HG02642 (cell line): ENCODE results near the gene CYP19A1.

Source experiments
- ATAC-seq: cut with Tn5 transposase; IDR thresholded peaks from one replicate; pipeline ENCODE4 v1.9.1; 2021; ENCODE audit warnings: mild to moderate bottlenecking; ENCODE audit not compliant: unreplicated experiment, poor library complexity

The CYP19A1 gene

DNA sequence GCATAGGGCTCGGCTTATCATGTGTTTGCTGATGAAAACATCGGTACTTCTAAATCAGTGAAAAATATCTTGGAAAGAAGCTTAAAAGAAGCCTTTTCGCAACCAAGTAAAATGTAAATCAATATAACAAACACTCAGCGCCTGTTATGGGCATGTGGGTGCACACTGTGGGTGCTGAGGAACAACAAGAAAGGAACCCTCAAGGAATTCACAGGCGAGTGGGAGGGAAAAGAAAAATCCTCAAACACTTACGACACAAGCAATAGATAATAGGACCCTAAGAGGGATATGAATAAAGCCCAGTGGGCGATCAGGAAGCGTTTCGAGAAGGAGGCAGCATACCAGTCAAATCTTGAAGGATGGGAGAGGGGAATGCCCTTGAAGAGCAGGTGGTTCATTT, 25.0 kb upstream of the CYP19A1 start:
- no peak for ATAC-seq

DNA sequence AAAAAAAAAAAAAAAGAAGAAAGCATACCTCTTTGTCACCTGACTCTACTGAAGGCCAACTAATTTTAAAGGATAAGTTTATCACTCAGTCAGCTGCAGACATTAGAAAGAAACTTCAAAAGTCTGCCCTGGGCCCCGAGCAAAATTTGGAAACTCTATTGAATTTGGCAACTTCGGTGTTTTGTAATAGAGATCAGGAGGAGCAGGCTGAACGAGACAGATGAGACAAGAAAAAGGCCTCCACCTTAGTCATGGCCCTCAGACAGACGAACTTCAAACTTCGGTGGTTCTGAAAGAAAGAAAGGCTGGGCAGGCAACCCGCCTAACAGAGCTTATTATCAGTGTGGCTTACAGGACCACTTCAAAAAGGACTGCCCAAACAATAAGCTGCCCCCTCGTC, 21.6 kb upstream of the CYP19A1 start:
- ATAC-seq = no peak

DNA sequence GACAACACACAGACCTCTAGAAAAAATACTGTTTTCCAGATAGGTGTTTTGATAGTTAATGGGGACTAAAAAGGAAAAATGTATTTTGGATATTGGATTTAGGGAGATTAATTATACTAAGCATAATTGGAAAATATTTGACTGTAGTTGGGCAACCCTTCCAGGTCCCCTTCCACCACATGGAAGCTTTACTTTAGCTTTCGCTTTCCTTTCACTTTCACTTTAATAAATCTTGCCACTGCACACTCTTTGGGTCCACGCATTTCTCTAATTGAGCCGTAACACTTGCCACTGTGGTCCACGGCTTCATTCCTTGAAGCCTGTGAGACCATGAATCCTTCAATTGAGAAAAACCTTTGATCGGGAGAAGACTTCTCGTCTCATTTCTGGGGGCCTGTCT, 18.6 kb upstream of the CYP19A1 start:
- ATAC-seq = no peak

GRCh38 chr15:51356147-51356546, 17.8 kb upstream of the CYP19A1 start:
- no peak for ATAC-seq

GRCh38 chr15:51355096-51355495, 16.7 kb upstream of the CYP19A1 start:
- ATAC-seq = no peak

DNA sequence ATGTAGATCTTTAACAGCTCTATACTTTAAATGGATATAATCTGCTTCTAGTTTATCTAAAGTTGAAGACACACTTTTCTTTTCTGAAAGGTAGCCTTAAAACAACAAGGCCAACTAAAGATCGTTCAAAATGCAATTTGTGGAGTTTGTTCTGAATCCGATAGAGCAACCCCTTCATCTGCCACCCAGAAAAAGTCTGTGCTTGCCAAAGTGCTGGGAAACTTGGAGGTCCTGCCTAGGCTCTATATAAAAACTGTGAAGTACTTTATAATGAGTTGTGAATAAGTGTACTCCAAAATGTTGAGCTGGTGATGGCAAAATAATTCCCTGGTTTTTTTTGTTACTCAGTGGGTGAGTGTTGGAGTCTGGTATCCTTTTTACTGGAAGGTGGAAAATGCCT, 15.6 kb upstream of the CYP19A1 start:
- ATAC-seq = no peak

- no peak for ATAC-seq
These were observed 12.3 kb upstream of the CYP19A1 start for GRCh38 chr15:51350723-51351122.

GRCh38 chr15:51349156-51349844, 10.9 kb upstream of the CYP19A1 start:
- ATAC-seq = no peak

DNA sequence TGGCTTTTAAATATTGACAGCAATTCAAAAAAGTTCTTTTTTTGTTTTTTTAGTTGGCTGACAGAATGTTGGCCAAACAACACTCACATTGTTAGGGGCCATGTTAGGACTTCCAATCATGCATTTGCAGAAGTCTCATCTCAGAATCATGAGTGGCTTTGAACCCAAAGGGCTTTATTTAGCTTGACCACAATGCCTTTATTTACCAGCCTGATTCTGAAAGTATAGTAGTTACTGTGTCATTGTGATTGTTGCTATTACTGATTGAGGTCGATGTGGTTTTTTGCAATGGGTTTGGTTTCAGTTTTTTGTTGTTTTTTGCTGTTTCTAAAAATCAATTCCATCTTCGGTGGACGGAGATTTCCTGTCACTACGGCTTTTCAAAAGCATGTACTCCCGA, 10.3 kb upstream of the CYP19A1 start:
- peak; percentile 94 for ATAC-seq

DNA sequence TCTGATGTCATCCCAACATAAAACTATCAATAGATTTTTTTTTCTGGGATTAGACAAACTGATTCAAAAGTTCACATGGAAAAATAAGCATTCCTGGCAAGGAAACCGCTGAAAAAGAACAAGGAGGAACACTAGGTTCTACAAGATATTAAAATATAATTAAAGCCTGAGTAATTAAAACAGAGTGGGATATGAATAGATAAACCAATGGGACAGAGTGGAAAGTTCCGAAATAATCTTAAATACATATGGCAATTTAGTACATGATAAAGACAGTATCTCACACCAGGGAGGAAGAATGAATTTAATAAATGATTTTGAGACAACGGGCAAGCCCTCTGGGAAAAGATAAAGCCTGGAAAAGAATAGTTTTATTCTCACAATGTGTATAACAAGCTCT, 7.7 kb upstream of the CYP19A1 start:
- ATAC-seq = no peak

DNA sequence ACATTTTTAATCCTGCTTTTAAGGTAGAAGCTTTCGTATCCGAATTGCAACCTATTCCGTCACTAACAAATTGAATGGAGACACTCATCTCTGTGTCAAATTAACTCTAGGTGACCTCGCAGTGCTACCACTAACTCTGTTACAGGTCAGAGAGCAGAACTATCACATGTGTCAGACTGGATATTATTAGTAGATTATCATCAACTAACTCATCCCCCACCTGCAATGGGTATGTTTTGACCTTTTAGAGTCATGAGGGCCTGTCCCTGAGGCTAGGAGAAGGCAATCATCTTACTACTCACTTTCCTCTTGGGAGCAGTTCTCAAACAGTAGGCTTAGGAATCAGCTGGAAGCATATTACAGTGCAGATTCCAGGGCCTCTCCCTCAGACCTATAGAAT, 5.1 kb upstream of the CYP19A1 start:
- no peak for ATAC-seq

- ATAC-seq = no peak
These were observed 4.0 kb upstream of the CYP19A1 start for GRCh38 chr15:51342227-51342999.

- ATAC-seq = no peak
These were observed 3.2 kb upstream of the CYP19A1 start, which contains the start of gene GLDN for GRCh38 chr15:51341366-51342226. Gene GLDN, plus strand, starts transcription at chr15:51341655. Its CDS starts 30 bp downstream, at chr15:51341685.

GRCh38 chr15:51335538-51336410, 2.6 kb downstream of the CYP19A1 start:
- ATAC-seq = peak; percentile 70

GRCh38 chr15:51335087-51335486, 3.3 kb downstream of the CYP19A1 start:
- no peak for ATAC-seq

- ATAC-seq = no peak
These were observed 4.4 kb downstream of the CYP19A1 start for GRCh38 chr15:51334011-51334451.

DNA sequence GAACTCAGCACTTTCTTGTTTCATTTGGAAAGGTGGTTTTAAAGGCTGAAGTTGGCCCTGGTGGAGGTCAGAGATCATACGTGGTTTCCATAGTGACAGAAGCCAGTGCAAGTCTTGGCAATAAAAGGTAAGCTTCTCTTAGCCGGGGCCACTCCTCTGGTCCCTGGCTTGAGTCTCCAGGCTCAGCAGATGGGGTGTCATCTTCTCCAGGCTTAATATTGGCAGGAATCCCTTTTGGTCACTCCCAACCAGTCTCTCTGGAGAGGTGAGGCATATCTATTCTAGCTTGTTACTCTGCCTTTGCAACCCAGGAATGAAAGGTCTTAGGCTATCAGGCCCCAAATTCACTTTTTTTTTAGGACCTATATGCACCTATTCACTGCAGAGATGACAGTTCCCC, 4.8 kb downstream of the CYP19A1 start:
- ATAC-seq = no peak

DNA sequence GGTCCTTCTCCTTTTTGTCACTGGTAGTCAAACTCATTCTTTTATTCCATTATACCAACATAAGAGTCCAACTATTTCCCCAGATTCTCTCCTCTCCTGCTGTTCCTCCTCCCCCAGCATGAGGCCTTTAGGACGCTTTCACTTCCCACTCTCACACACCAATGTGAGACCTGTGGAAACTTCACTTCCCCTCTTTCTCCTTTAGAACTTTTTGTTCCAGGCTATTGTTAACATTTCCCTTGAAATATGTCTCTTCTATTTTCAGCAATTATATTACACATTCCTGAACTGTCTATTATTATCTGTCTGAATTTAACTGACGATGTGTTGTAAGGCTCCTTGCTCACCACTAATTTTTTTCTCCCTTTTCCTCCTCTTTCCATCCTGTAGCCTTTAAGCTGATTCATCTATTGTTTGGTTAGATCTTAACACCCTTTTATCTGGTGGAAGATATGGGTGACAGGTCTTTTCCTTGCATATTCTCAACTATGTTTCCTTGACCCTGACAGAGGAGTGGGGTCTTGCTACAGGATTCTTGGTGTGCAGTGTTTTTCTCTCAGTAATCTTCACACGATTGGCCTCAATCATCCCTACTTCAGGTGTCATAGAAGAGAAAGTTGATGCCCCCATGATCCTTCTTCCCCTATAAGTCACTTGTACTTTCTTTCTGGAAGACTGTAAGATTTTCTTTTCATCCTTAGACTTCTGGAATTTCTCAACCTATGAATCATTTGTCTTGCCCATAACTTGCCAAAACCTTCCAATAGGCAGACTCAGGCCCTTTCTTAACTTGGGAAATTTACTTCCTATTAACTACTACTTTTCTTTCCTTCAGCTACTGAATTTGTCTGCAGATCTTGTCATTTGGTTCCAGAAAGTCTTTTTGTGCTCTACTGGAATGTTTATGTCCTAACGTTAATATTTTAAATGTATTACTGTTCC, 5.9 kb downstream of the CYP19A1 start:
- ATAC-seq = no peak

DNA sequence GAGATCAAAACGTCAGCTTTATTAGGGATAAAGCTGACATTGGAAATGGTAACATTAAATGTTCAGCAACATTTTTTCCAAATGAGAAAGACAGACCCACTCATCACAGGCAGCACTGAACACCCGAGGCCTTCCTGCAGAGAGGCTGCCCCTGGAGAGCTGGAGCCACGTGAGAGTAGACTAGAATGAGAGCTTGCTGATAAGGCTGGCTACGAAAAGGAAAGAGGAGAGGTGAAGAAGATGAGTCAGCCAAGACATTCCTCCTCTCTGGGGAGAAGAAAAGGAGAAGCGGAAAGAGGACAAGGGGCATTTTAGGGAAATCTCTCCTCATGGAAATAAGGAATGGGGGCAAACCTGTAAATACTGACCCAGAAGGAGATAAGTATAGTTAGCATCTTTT, 7.3 kb downstream of the CYP19A1 start:
- ATAC-seq = no peak
